Measurements from ENCODE around the gene MADD.

Gene MADD

GRCh38 chr11:47248664-47249377 is 21.1 kb upstream of the MADD start, which contains the start of gene ACP2:
Gene ACP2, minus strand, starts transcription at chr11:47248814. Its CDS starts 25 bp downstream, at chr11:47248789.
- TF ChIP-seq, protein P1, sequence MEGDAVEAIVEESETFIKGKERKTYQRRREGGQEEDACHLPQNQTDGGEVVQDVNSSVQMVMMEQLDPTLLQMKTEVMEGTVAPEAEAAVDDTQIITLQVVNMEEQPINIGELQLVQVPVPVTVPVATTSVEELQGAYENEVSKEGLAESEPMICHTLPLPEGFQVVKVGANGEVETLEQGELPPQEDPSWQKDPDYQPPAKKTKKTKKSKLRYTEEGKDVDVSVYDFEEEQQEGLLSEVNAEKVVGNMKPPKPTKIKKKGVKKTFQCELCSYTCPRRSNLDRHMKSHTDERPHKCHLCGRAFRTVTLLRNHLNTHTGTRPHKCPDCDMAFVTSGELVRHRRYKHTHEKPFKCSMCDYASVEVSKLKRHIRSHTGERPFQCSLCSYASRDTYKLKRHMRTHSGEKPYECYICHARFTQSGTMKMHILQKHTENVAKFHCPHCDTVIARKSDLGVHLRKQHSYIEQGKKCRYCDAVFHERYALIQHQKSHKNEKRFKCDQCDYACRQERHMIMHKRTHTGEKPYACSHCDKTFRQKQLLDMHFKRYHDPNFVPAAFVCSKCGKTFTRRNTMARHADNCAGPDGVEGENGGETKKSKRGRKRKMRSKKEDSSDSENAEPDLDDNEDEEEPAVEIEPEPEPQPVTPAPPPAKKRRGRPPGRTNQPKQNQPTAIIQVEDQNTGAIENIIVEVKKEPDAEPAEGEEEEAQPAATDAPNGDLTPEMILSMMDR (IDR thresholded peaks at IDR 0.05; ENCODE audit: control insufficient read depth, insufficient read depth, low read depth, low read length, missing control alignments), result peak; percentile 23
- no peak for DNase-seq (ENCODE audit: low read depth)
- peak within 1 kb of the TSS; percentile 85 for H3K4me3 ChIP-seq (ENCODE audit: control insufficient read depth, low read depth, low read length)

- H3K4me3 ChIP-seq (ENCODE audit: control insufficient read depth, low read depth, low read length), result peak overlapping the region; percentile 85
- no peak for DNase-seq (ENCODE audit: low read depth)
- TF ChIP-seq, protein P1 (IDR thresholded peaks at IDR 0.05; ENCODE audit: control insufficient read depth, insufficient read depth, low read depth, low read length, missing control alignments), result no peak
These were observed 20.6 kb upstream of the MADD start for GRCh38 chr11:47249378-47249715.

GRCh38 chr11:47251751-47252150 is 18.2 kb upstream of the MADD start:
- TF ChIP-seq, protein P1 (IDR thresholded peaks at IDR 0.05; ENCODE audit: control insufficient read depth, insufficient read depth, low read depth, low read length, missing control alignments), result no peak
- no peak for DNase-seq (ENCODE audit: low read depth)
- H3K4me3 ChIP-seq (ENCODE audit: control insufficient read depth, low read depth, low read length), result no peak overlapping the region

DNA sequence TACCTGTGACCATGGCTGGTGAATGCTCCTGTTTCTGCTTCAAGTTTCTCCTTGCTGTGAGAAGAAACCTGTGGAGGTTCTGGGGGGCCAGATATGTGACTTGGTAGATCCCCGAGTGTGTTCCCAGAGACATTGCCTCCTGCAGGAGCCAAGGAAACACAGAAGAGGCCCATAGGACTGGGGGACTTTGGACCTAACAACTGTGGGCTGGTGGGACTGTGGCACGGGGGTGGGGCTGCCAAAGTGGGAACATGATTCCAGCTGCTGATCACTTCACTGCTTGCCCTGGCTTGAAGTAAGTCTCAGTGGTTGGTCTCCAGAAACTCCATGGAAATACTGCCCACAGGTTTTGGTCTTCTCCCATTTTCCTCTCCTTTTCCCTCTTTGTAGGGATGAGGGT is 16.3 kb upstream of the MADD start:
- TF ChIP-seq, protein P1 (IDR thresholded peaks at IDR 0.05; ENCODE audit: control insufficient read depth, insufficient read depth, low read depth, low read length, missing control alignments), result no peak
- no peak for DNase-seq (ENCODE audit: low read depth)
- no peak overlapping the region for H3K4me3 ChIP-seq (ENCODE audit: control insufficient read depth, low read depth, low read length)

DNA sequence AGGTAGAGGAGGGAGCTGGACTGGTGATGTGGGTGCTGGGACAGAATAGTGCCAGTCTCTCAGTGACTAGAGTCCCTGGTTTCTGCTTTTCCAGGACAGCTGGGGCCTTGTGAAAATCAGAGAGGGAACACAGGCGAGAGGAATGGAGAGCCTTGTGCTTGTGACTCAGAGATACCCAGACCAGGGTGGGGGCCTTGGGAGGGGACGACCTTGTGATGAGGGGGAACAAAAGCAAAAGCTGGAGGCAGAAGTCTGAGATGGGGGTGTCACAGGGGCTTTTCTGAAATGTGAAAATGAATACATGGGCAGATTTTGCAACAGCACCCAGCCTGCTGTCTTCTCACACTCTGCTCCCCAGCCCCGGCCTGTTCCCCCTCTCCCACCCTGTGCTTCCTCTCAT is 15.5 kb upstream of the MADD start:
- TF ChIP-seq, protein P1 (IDR thresholded peaks at IDR 0.05; ENCODE audit: control insufficient read depth, insufficient read depth, low read depth, low read length, missing control alignments), result no peak
- no peak overlapping the region for H3K4me3 ChIP-seq (ENCODE audit: control insufficient read depth, low read depth, low read length)
- no peak for DNase-seq (ENCODE audit: low read depth)

DNA sequence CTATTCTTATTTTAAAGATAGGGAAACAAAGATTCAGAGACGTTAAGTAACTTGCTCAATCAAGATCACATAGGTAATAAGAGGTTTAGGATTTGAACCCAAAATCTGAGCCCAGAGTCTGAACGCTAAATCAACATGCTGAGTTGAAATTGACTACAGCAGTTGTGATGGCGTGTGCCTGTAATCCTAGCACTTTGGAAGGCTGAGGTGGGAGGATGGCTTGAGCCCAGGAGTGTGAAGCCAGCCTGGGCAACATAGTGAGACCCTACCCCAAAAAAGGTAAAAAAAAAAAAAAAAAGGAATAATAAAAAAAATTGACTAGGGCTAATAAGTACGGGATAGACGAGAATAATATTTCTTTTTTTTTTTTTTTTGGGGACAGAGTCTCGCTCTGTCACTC is 13.6 kb upstream of the MADD start:
- no peak for DNase-seq (ENCODE audit: low read depth)
- TF ChIP-seq, protein P1 (IDR thresholded peaks at IDR 0.05; ENCODE audit: control insufficient read depth, insufficient read depth, low read depth, low read length, missing control alignments), result no peak
- H3K4me3 ChIP-seq (ENCODE audit: control insufficient read depth, low read depth, low read length), result no peak overlapping the region
